ENCODE measurements around the gene GUCA2A. TPM values are rescaled to one million over a fixed set of nuclear protein-coding genes. Genes with fewer than 3 reads are reported as not detected.

The GUCA2A gene
- total and polyA plus RNA-seq, 2 of the 13 experiments (the other 11 are each of a cell fraction or from before 2014, with no cell fraction given), result not detected

- TF ChIP-seq ARID3A (IDR thresholded peaks at IDR 0.05; ENCODE audit: low read depth, low read length) (no peak), HIVEP1 (CRISPR knock-in tag; IDR thresholded peaks at IDR 0.05) (no peak), CREB1 (IDR thresholded peaks at IDR 0.05) (no peak), CREB1 (CRISPR knock-in tag; IDR thresholded peaks at IDR 0.05) (peak; percentile 45; the same call in 1 of the 2 replicates), SNAPC2 (CRISPR knock-in tag; IDR thresholded peaks at IDR 0.05) (no peak), SOX6 (IDR thresholded peaks at IDR 0.05) (no peak), SOX6 (CRISPR knock-in tag; IDR thresholded peaks at IDR 0.05) (no peak; the same call in 1 of the 2 replicates), FOXO1 (CRISPR knock-in tag; IDR thresholded peaks at IDR 0.05) (0 out of 2 replicates have a peak, but pooled peaks have one; percentile 49), CENPX (CRISPR knock-in tag; IDR thresholded peaks at IDR 0.05) (no peak), ZNF776 (CRISPR knock-in tag; IDR thresholded peaks at IDR 0.05) (no peak), ZNF75D (CRISPR knock-in tag; IDR thresholded peaks at IDR 0.05; ENCODE audit: borderline replicate concordance) (no peak), HMGA1 (CRISPR knock-in tag; conservative IDR thresholded peaks at IDR 0.05) (no peak), MAZ (IDR thresholded peaks at IDR 0.05; ENCODE audit: borderline replicate concordance, low read depth, low read length) (no peak), MAZ (CRISPR knock-in tag; IDR thresholded peaks at IDR 0.05; ENCODE audit: low read depth) (no peak), ZFP41 (CRISPR knock-in tag; IDR thresholded peaks at IDR 0.05; ENCODE audit: borderline replicate concordance) (no peak), SRSF9 (IDR thresholded peaks at IDR 0.05; ENCODE audit: borderline replicate concordance, insufficient read depth, low read depth, low read length, poor library complexity, severe bottlenecking) (no peak), MXD1 (CRISPR knock-in tag; IDR thresholded peaks at IDR 0.05) (no peak), AGO2 (optimal IDR thresholded peaks at IDR 0.05; ENCODE audit: low read depth, low read length) (no peak), ELF3 (CRISPR knock-in tag; IDR thresholded peaks at IDR 0.05) (no peak)
- TF ChIP-seq, protein P1, sequence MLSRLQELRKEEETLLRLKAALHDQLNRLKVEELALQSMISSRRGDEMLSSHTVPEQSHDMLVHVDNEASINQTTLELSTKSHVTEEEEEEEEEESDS (CRISPR knock-in tag; IDR thresholded peaks at IDR 0.05; ENCODE audit: borderline replicate concordance), result no peak
- TF ChIP-seq, protein P2, sequence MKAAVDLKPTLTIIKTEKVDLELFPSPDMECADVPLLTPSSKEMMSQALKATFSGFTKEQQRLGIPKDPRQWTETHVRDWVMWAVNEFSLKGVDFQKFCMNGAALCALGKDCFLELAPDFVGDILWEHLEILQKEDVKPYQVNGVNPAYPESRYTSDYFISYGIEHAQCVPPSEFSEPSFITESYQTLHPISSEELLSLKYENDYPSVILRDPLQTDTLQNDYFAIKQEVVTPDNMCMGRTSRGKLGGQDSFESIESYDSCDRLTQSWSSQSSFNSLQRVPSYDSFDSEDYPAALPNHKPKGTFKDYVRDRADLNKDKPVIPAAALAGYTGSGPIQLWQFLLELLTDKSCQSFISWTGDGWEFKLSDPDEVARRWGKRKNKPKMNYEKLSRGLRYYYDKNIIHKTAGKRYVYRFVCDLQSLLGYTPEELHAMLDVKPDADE (CRISPR knock-in tag; IDR thresholded peaks at IDR 0.05), result no peak
- TF ChIP-seq, protein P3, sequence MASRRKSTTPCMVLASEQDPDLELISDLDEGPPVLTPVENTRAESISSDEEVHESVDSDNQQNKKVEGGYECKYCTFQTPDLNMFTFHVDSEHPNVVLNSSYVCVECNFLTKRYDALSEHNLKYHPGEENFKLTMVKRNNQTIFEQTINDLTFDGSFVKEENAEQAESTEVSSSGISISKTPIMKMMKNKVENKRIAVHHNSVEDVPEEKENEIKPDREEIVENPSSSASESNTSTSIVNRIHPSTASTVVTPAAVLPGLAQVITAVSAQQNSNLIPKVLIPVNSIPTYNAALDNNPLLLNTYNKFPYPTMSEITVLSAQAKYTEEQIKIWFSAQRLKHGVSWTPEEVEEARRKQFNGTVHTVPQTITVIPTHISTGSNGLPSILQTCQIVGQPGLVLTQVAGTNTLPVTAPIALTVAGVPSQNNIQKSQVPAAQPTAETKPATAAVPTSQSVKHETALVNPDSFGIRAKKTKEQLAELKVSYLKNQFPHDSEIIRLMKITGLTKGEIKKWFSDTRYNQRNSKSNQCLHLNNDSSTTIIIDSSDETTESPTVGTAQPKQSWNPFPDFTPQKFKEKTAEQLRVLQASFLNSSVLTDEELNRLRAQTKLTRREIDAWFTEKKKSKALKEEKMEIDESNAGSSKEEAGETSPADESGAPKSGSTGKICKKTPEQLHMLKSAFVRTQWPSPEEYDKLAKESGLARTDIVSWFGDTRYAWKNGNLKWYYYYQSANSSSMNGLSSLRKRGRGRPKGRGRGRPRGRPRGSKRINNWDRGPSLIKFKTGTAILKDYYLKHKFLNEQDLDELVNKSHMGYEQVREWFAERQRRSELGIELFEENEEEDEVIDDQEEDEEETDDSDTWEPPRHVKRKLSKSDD (CRISPR knock-in tag; IDR thresholded peaks at IDR 0.05; ENCODE audit: low read depth), result no peak
- TF ChIP-seq, protein P4, sequence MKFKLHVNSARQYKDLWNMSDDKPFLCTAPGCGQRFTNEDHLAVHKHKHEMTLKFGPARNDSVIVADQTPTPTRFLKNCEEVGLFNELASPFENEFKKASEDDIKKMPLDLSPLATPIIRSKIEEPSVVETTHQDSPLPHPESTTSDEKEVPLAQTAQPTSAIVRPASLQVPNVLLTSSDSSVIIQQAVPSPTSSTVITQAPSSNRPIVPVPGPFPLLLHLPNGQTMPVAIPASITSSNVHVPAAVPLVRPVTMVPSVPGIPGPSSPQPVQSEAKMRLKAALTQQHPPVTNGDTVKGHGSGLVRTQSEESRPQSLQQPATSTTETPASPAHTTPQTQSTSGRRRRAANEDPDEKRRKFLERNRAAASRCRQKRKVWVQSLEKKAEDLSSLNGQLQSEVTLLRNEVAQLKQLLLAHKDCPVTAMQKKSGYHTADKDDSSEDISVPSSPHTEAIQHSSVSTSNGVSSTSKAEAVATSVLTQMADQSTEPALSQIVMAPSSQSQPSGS (CRISPR knock-in tag; IDR thresholded peaks at IDR 0.05), result no peak
Observed at GRCh38 chr1:42146626-42147320, 17.8 kb downstream of the GUCA2A start (continued).

All from HepG2 (cell line).